Loucy (cell line): Measurements from ENCODE around the gene LRG1.

Experiments
- H2AFZ ChIP-seq: fragments of 200-600 bp; sonication (generic); 2 replicates; pipeline ENCODE4 v1.6.0; 2016; ENCODE audit warnings: antibody characterized with exemption, mild to moderate bottlenecking, low read length, moderate library complexity
- H3F3A ChIP-seq: fragments of 200-600 bp; 2 replicates; pipeline ENCODE4 v1.6.0; 2016; ENCODE audit warnings: antibody characterized with exemption, low read depth, mild to moderate bottlenecking
- H3K27me3 ChIP-seq: fragments of 200-600 bp; sonication (generic); 2 replicates; pipeline ENCODE4 v1.6.1; 2014; ENCODE audit warnings: low read length, mild to moderate bottlenecking; ENCODE audit not compliant: insufficient read depth, poor library complexity, severe bottlenecking
- H3K36me3 ChIP-seq: fragments of 200-600 bp; sonication (generic); 2 replicates; pipeline ENCODE4 v1.6.1; 2016; ENCODE audit warnings: low read length; ENCODE audit not compliant: insufficient read depth
- H3K4me1 ChIP-seq: fragments of 200-600 bp; sonication (generic); 2 replicates; pipeline ENCODE4 v1.5.1; 2014; ENCODE audit warnings: low read length, mild to moderate bottlenecking; ENCODE audit not compliant: insufficient read depth, poor library complexity, severe bottlenecking
- H3K4me2 ChIP-seq: fragments of 200-600 bp; sonication (generic); 2 replicates; pipeline ENCODE4 v1.6.0; 2014; ENCODE audit warnings: antibody characterized with exemption, low read length, low read depth, mild to moderate bottlenecking; ENCODE audit not compliant: poor library complexity, severe bottlenecking
- H3K4me3 ChIP-seq: fragments of 200-600 bp; sonication (generic); 2 replicates; pipeline ENCODE4 v1.5.1; 2014; ENCODE audit warnings: low read length, mild to moderate bottlenecking, mixed read lengths; ENCODE audit not compliant: poor library complexity, severe bottlenecking
- H3K79me2 ChIP-seq: fragments of 200-600 bp; sonication (generic); 2 replicates; pipeline ENCODE4 v1.6.1; 2014; ENCODE audit warnings: low read length; ENCODE audit not compliant: insufficient read depth
- H3K9ac ChIP-seq: fragments of 200-600 bp; sonication (generic); 2 replicates; pipeline ENCODE4 v1.6.0; 2014; ENCODE audit warnings: mild to moderate bottlenecking, low read depth, low read length, moderate library complexity; ENCODE audit not compliant: poor library complexity, severe bottlenecking
- H3K9me2 ChIP-seq: fragments of 200-600 bp; sonication (generic); replicated peaks from 2 replicates; pipeline ENCODE4 v1.6.1; 2016; ENCODE audit warnings: low read depth, low read length, mixed read lengths
- H3K9me3 ChIP-seq: fragments of 200-600 bp; sonication (generic); 2 replicates; pipeline ENCODE4 v1.6.1; 2014; ENCODE audit warnings: mild to moderate bottlenecking, antibody characterized with exemption, low read length, low read depth; ENCODE audit not compliant: insufficient read depth
- H4K20me1 ChIP-seq: fragments of 200-600 bp; sonication (generic); 2 replicates; pipeline ENCODE4 v1.6.0; 2014; ENCODE audit warnings: antibody characterized with exemption, low read length, mild to moderate bottlenecking; ENCODE audit not compliant: insufficient read depth, poor library complexity, severe bottlenecking
- EZH2phosphoT487 ChIP-seq: fragments of 200-600 bp; IDR thresholded peaks from 2 replicates; pipeline ENCODE4 v1.6.1; 2018; ENCODE audit warnings: antibody characterized with exemption, mild to moderate bottlenecking, moderate library complexity, borderline replicate concordance
- TF ChIP-seq, protein P1 (sequence below): fragments of 200-600 bp; sonication (generic); conservative IDR thresholded peaks from 2 replicates; pipeline ENCODE4 v1.5.1; 2014; ENCODE audit warnings: mild to moderate bottlenecking, antibody characterized with exemption, low read length

Gene LRG1

GRCh38 chr19:4559569-4559968 is 19.7 kb upstream of the LRG1 start, which contains the start of gene SEMA6B:
Gene SEMA6B (minus strand): TSS chr19:4559684. CDS start chr19:4558457, 1,227 bp downstream.
- Histone ChIP-seq H3K4me2 (no peak within 1 kb of the TSS), H3K9me3 (no peaks in the 10 kb centered on the region), H3F3A (no peaks in the 10 kb centered on the region), H3K4me1 (no peaks in the 10 kb centered on the region), H3K79me2 (no peaks in the 10 kb centered on the region), H2AFZ (no peak within 1 kb of the TSS), H3K9me2 (no peaks in the 10 kb centered on the region), H4K20me1 (no peaks in the 10 kb centered on the region), H3K4me3 (no peak within 1 kb of the TSS), H3K36me3 (no peaks in the 10 kb centered on the region), H3K9ac (no peak within 1 kb of the TSS), H3K27me3 (no peaks in the 10 kb centered on the region)
- TF ChIP-seq, protein P1, sequence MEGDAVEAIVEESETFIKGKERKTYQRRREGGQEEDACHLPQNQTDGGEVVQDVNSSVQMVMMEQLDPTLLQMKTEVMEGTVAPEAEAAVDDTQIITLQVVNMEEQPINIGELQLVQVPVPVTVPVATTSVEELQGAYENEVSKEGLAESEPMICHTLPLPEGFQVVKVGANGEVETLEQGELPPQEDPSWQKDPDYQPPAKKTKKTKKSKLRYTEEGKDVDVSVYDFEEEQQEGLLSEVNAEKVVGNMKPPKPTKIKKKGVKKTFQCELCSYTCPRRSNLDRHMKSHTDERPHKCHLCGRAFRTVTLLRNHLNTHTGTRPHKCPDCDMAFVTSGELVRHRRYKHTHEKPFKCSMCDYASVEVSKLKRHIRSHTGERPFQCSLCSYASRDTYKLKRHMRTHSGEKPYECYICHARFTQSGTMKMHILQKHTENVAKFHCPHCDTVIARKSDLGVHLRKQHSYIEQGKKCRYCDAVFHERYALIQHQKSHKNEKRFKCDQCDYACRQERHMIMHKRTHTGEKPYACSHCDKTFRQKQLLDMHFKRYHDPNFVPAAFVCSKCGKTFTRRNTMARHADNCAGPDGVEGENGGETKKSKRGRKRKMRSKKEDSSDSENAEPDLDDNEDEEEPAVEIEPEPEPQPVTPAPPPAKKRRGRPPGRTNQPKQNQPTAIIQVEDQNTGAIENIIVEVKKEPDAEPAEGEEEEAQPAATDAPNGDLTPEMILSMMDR, result no peak
- TF ChIP-seq EZH2phosphoT487, result no peak

- no peak overlapping the region for H3K4me2 ChIP-seq
- H3K9me2 ChIP-seq, result no peaks in the 10 kb centered on the region
- H2AFZ ChIP-seq, result peak overlapping the region; percentile 67; the same call in 1 of the 2 replicates
- H3K36me3 ChIP-seq, result no peaks in the 10 kb centered on the region
- H3K4me3 ChIP-seq, result no peak overlapping the region
- no peaks in the 10 kb centered on the region for H3K4me1 ChIP-seq
- H3K9ac ChIP-seq, result no peak overlapping the region
- H4K20me1 ChIP-seq, result no peaks in the 10 kb centered on the region
- no peaks in the 10 kb centered on the region for H3K9me3 ChIP-seq
- TF ChIP-seq, protein P1, result peak; percentile 66
- TF ChIP-seq EZH2phosphoT487, result no peak
- H3F3A ChIP-seq, result no peaks in the 10 kb centered on the region
- H3K27me3 ChIP-seq, result no peaks in the 10 kb centered on the region
- H3K79me2 ChIP-seq, result no peaks in the 10 kb centered on the region
Measured at GRCh38 chr19:4557971-4558941, 18.4 kb upstream of the LRG1 start.

DNA sequence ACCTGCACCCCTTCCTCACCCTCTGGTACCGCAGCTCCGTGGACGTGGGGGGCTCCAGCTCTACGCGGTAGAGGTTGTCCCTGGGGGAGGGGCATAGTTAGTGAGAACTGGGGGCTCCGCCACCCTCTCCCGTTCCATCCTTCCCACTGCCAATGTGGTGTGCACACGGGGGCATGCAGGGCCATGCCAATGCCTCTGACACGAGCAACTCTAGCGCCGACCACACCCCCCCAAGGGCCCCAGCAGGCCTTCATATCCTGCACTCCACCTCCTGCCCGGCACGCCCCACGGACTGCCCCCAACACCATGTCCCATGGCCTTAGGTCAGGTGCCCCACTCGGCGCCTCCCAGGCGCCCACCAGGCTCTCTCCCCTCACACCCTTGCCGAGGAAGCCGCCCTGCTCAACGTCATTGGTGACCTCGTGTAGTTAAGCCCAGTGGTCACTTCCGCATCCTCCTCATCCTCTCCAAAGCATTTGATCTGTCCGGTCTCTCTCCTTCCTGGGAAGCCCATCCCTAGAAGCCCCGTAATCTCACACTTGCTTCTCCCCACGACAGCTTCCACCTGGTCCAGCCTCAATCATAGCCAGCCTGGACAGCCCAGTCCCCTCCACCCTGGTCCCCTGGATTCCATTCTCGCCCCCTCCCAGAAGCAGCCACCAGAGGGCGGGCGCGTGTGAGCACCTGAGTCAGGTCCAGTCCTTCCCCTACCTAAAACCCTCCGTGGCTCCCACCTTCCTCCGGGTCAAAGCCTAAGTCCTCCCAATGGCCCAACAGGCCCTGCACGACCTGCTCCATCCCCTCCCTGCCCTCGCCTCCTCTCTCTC is 17.5 kb upstream of the LRG1 start:
- H3K27me3 ChIP-seq, result no peaks in the 10 kb centered on the region
- H2AFZ ChIP-seq, result no peak overlapping the region
- H3F3A ChIP-seq, result no peaks in the 10 kb centered on the region
- H3K9ac ChIP-seq, result no peak overlapping the region
- H3K79me2 ChIP-seq, result no peaks in the 10 kb centered on the region
- no peaks in the 10 kb centered on the region for H3K36me3 ChIP-seq
- TF ChIP-seq EZH2phosphoT487, result no peak
- TF ChIP-seq, protein P1, result peak; percentile 53
- no peak overlapping the region for H3K4me2 ChIP-seq
- H4K20me1 ChIP-seq, result no peaks in the 10 kb centered on the region
- H3K4me1 ChIP-seq, result no peaks in the 10 kb centered on the region
- H3K4me3 ChIP-seq, result no peak overlapping the region
- no peaks in the 10 kb centered on the region for H3K9me2 ChIP-seq
- H3K9me3 ChIP-seq, result no peaks in the 10 kb centered on the region
